ENCODE results near the gene GORASP1. TPM values are rescaled to one million over a fixed set of nuclear protein-coding genes. Genes with fewer than 3 reads are reported as not detected.

The GORASP1 gene
- total RNA-seq, 1 experiment from 2014 or later = 39.4 TPM

DNA sequence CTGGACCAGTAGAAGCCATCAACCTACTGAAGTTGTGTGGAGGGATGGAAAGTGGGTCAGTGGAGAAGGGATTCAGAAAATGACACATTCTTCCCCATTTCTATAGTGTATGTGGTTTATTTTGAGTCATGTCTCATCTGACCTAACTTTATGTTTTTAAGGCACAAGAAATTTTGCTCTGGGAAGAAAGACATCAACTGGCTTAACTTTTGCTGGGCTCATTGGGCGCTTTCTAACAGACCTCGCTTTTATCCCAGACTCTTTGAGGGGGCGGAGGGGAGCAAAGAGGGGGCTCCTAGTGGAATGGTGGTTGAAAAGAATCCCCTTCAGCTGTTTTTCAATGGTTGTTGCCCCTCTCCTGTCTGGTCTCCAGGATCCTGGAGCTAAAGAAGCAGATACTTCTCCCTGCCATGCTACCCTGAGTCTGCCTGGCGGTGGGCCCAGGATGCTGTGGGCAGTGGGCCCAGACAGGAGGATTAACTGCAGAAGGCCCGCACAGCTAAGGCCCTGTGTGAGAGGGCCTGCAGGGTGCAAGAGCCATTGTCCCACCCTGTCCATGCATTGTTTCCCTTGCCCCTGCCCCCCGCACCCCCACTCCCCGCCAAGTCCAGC lies 31.5 kb upstream of the GORASP1 start:
- no peaks in the 10 kb centered on the region for H3K36me3 ChIP-seq (ENCODE audit: control insufficient read depth, insufficient read depth, low read length)
- no peaks in the 10 kb centered on the region for H3K9me3 ChIP-seq (ENCODE audit: control insufficient read depth, insufficient read depth, low read depth, low read length)
- intact Hi-C loops (cut with micrococcal nuclease; ENCODE audit: unreplicated experiment) (no loop called here), in situ Hi-C loops (cut with HindIII; ENCODE audit: low pct_unique_long_range_greater_than_20kb, low sequenced_read_pairs) (no loop called here)
- CTCF ChIA-PET = no interaction called here
- no peak for DNase-seq (ENCODE audit: low read depth, low spot score)
- no peak for ATAC-seq
- POLR2A ChIA-PET = no interaction called here
- H3K4me1 ChIP-seq (ENCODE audit: control insufficient read depth, insufficient read depth, low read length) = no peaks in the 10 kb centered on the region
- no TSS peak for BruUV-seq (replicated peaks)
- H3K27ac ChIP-seq (ENCODE audit: low read length) = no peak overlapping the region
- no peak overlapping the region for H3K4me3 ChIP-seq (ENCODE audit: low read depth in 2 of 2, low read length in 2 of 2)
- TF ChIP-seq POLR2AphosphoS5 (IDR thresholded peaks at IDR 0.05; ENCODE audit: low read depth, low read length) = no peak
- no peak for TF ChIP-seq REST (IDR thresholded peaks at IDR 0.05; ENCODE audit: insufficient read depth in 1 of 2, low read depth in 2 of 2, low read length in 1 of 2)
- no peak for TF ChIP-seq CTCF (IDR thresholded peaks at IDR 0.05)
- TF ChIP-seq TCF7L2 (IDR thresholded peaks at IDR 0.05; ENCODE audit: low read depth, low read length) = no peak
- no peak for TF ChIP-seq SIN3A (IDR thresholded peaks at IDR 0.05; ENCODE audit: borderline replicate concordance, insufficient read depth, low read depth, low read length)
- no peaks in the 10 kb centered on the region for H3K27me3 ChIP-seq (ENCODE audit: control insufficient read depth, insufficient read depth, low read length)

DNA sequence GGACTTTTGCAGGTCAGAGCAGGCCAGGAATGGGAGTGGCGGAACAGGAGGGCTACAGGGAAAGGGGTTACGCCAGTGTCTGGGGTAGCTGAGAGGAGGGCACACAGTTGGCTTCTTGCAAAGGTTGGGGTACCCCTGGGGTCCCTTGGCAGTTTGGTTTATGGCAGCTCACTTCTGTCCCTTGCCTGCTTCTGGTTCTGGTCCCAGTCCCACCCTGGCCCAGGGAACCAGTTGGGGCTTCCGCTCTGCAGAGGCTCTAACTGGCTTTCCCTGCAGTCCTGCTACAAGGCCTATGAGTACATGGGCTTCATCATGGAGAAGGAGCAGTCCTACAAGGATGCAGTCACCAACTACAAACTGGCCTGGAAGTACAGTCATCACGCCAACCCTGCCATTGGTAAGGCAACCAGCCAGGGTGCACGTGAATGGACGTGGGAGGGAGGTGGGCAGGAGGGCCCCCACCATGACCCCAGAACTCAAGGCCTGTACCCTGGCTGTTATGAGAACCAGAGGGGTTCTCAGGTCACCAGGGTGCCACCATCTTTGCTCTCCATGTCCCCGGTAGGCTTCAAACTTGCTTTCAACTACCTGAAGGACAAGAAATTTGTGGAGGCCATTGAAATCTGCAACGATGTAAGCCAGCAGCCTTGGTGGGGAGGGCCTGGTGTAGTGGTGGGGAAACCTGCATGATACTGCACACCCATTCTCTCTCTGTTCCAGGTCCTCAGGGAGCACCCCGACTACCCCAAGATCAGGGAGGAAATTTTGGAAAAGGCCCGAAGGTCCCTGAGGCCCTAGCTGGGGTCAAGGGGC lies 30.8 kb upstream of the GORASP1 start:
- in situ Hi-C loops (cut with HindIII; ENCODE audit: low pct_unique_long_range_greater_than_20kb, low sequenced_read_pairs) = no loop called here
- CTCF ChIA-PET = no interaction called here
- Histone ChIP-seq H3K4me3 (ENCODE audit: low read depth in 2 of 2, low read length in 2 of 2) (no peak overlapping the region), H3K27ac (ENCODE audit: low read length) (no peak overlapping the region), H3K9me3 (ENCODE audit: control insufficient read depth, insufficient read depth, low read depth, low read length) (no peaks in the 10 kb centered on the region), H3K4me1 (ENCODE audit: control insufficient read depth, insufficient read depth, low read length) (no peaks in the 10 kb centered on the region), H3K27me3 (ENCODE audit: control insufficient read depth, insufficient read depth, low read length) (no peaks in the 10 kb centered on the region), H3K36me3 (ENCODE audit: control insufficient read depth, insufficient read depth, low read length) (no peaks in the 10 kb centered on the region)
- ATAC-seq (no peak), DNase-seq (ENCODE audit: low read depth, low spot score) (no peak)
- intact Hi-C loops (cut with micrococcal nuclease; ENCODE audit: unreplicated experiment) = no loop called here
- BruUV-seq (replicated peaks) = no TSS peak
- POLR2A ChIA-PET = no interaction called here
- TF ChIP-seq REST (IDR thresholded peaks at IDR 0.05; ENCODE audit: insufficient read depth in 1 of 2, low read depth in 2 of 2, low read length in 1 of 2) = no peak
- no peak for TF ChIP-seq CTCF (IDR thresholded peaks at IDR 0.05)
- TF ChIP-seq POLR2AphosphoS5 (IDR thresholded peaks at IDR 0.05; ENCODE audit: low read depth, low read length) = no peak
- no peak for TF ChIP-seq TCF7L2 (IDR thresholded peaks at IDR 0.05; ENCODE audit: low read depth, low read length)
- no peak for TF ChIP-seq SIN3A (IDR thresholded peaks at IDR 0.05; ENCODE audit: borderline replicate concordance, insufficient read depth, low read depth, low read length)
